Measurements from ENCODE around the gene FCF1.
"Not testable (repeated sequence)": the region's sequence is repeated elsewhere in the genome, so short reads cannot be mapped to it uniquely, and the experiment has no call there.

FCF1 gene

DNA sequence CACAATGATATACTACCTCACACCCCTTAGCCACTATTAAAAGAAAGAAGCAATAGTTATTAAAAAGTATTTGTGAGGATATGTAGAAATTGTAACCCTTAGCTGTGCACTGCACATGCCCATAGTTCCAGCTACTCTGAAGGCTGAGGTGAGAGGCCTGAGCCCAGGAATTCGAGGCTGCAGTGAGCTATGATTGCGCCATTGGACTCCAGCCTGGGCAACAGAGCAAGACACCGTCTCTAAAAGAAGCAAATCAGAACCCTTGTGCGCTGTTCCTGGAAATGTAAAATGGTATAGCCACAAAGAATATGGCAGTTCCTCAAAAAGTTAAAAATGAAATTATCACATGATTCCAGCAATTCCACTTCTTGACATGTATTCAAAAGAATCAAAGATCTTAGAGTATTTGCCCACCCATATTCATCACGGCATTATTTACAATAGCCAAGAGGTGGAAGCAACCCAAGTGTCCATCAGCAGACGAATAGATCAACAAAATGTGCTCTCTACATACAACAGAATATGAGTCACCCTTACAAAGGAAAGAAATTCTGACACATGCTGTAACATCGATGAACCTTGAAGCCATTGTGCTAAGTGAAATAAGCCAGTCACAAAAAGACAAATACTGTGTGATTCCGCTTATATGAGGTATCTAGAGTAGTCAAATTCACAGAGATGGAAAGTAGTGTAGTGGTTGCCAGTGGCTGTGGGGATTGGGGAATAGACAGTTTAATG, 26.5 kb downstream of the FCF1 start:
- H3K27ac ChIP-seq: no peak overlapping the region
- TF ChIP-seq CTCF (conservative IDR thresholded peaks at IDR 0.05) (no peak), ZFX (IDR thresholded peaks at IDR 0.05) (no peak)

DNA sequence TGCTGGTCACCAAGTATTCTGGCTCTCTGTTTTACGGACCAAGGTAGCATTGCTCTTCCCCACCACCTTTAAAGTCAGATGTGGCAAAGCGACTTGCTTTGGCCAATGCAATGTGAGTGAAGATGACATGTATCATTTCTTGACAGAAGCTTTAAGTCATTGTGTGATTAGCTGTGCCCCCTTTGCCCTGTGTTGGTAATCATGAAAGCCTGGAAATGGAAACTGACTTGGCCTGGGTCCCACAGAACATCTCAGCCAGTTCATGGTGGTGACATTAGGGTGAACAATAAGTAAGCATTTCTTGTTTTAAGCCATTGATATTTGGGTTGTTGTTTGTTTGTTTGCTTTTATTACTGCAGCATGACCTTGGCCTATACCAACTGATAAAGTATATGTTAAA, 34.3 kb downstream of the FCF1 start:
- H3K27ac ChIP-seq: no peak overlapping the region
- TF ChIP-seq ZFX (IDR thresholded peaks at IDR 0.05) (no peak), CTCF (conservative IDR thresholded peaks at IDR 0.05) (no peak)

DNA sequence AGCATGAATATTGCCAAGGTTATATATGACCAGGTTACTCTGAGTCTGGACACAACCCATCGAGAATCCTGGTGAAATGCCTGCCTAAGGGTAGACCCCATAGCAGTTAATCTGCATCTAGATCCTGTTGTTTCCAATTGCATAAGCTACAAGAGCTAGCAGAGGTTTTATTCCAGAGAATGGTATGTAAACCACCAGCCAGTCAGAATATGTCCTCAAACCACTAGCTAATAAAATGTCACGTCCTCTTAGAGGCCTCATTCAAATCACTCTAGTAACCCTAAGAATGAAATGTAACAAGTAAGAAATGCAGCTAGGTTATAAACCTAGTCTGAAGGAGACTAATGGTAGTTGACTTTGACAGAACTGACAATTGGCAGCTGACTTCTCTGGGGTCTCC, 41.2 kb downstream of the FCF1 start:
- TF ChIP-seq ZFX (IDR thresholded peaks at IDR 0.05): no peak
- TF ChIP-seq CTCF (conservative IDR thresholded peaks at IDR 0.05): no peak
- H3K27ac ChIP-seq: no peak overlapping the region

DNA sequence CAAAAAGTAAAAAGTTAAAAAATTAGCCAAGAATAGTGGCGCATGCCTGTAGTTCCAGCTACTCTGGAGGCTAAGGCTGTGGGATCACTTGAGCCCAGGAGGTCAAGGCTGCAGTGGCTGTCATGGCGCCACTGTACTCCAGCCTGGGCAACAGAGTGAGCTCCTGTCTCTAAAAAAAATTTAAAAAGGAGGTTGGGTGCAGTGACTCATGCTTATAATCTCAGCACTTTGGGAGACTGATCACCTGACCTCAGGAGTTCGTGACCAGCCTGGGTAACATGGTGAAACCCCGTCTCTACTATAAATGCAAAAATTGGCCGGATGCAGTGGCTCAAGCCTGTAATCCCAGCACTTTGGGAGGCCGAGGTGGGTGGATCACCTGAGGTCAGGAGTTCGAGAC, 42.0 kb downstream of the FCF1 start:
- TF ChIP-seq CTCF (conservative IDR thresholded peaks at IDR 0.05) (no peak), ZFX (IDR thresholded peaks at IDR 0.05) (no peak)
- no peak overlapping the region for H3K27ac ChIP-seq

DNA sequence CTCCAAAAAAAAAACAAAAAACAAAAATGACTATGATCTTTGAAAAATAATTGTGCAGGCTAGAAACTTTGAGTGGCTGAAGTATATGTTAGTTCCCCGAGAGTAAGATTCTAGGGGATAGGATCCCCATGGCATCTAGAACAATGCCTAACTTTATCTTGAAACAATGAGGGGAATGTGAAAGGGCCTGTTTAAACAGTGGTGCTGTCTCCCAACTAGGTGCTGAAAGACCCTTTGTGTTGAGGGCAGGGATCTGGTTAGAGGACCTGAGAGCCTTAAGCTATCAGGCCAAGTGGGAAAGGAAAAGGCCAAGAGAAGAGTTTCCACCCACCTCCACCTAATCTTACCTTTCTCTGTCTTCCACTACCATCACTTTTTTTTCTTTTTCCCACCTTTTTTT, 43.4 kb downstream of the FCF1 start:
- no peak for TF ChIP-seq ZFX (IDR thresholded peaks at IDR 0.05)
- no peak for TF ChIP-seq CTCF (conservative IDR thresholded peaks at IDR 0.05)
- H3K27ac ChIP-seq: no peak overlapping the region

DNA sequence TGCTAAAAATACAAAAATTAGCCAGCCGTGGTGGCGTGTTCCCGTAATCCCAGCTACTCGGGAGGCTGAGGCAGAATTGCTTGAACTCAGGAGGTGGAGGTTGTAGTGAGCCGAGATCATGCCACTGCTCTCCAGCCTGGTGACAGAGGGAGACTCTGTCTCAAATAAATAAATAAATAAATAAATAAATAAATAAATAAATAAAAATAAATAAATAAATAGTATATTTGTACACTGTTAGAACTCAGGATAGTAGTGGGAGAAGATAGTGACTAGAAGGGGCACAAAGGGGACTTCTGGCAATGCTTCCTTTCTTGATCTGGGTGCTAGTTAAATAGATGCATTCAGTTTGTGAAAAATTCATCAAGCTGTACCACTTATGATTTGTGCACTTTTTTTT, 45.6 kb downstream of the FCF1 start:
- H3K27ac ChIP-seq: not testable (repeated sequence)

DNA sequence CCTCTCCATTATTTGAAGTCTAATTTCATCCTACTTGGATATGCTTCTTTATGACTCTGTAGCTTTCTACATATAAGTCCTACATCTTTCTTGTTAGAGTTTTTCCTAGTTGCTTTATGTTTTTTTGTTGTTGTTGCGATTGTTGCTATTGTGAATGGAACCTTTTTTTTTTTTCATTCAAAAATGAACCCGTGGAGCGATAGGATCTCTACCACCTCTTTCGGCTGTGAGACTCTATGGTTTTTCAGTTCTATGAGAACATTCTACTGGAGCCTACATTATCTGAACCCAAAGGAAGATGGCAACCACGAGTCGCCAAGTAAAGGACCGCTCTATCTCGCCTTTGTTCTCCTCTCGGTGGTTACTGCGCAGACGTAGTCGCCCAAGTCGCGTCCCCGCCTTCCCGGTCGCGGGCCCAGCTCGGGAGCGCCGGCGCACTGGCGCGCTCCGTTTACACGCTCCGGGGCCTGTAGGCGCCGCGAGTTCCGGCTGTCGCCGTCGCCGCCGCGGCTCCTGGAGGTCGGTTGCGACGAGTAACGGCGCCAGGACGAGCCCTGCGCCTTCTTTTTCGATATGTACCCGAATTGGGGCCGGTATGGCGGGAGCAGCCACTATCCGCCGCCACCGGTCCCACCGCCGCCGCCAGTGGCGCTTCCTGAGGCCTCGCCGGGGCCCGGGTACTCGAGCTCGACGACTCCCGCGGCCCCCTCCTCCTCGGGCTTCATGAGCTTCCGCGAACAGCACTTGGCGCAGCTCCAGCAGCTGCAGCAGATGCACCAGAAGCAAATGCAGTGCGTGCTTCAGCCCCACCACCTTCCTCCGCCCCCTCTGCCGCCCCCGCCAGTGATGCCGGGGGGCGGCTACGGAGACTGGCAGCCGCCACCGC, 50.2 kb downstream of the FCF1 start, which contains the start of gene YLPM1:
Gene YLPM1, plus strand, starts transcription at position 400 of the 886 bp plus-strand sequence. Its CDS starts 174 bp downstream, at position 574.
- peak; percentile 97 for TF ChIP-seq ZFX (IDR thresholded peaks at IDR 0.05)
- peak; percentile 85 for TF ChIP-seq CTCF (conservative IDR thresholded peaks at IDR 0.05)

More for the DNA sequence above, 50.2 kb downstream of the FCF1 start, which contains the start of gene YLPM1:
- peak within 1 kb of the TSS; percentile 93 for H3K27ac ChIP-seq
